ENCODE measurements around the gene LCMT2.

Gene LCMT2

GRCh38 chr15:43276563-43277200 lies 53.7 kb downstream of the LCMT2 start:
- DNase-seq (ENCODE audit: low read depth, low spot score) = no peak

- DNase-seq (ENCODE audit: low read depth, low spot score) = no peak
These were observed 54.4 kb downstream of the LCMT2 start for GRCh38 chr15:43275740-43276562.

- DNase-seq (ENCODE audit: low read depth, low spot score) = no peak
These were observed 56.2 kb downstream of the LCMT2 start for GRCh38 chr15:43274136-43274535.

Measured in brain pericyte (primary cell).